Lung (tissue), 12 donors: Measurements from ENCODE around the gene NSD1. TPM values are rescaled to one million over a fixed set of nuclear protein-coding genes. Genes with fewer than 3 reads are reported as not detected.

ENCODE experiments used
- ATAC-seq: fragments of 200-7000 bp; cut with Tn5 transposase; one replicate; pipeline ENCODE4 v1.9.1; 2020; ENCODE audit warnings: moderate number of reproducible peaks; ENCODE audit not compliant: insufficient read depth, low FRiP score
- DNase-seq, 3 donors: peaks; one replicate each; pipeline ENCODE4 v3.0.0-alpha.2; 2013 to 2017
- H3K27ac ChIP-seq, 2 donors: one replicate each; pipeline ENCODE4 v1.5.1; 2013; ENCODE audit warnings: mild to moderate bottlenecking in 2 of 2, moderate library complexity in 2 of 2, control low read depth in 1 of 2, inconsistent platforms in 1 of 2, low read depth in 1 of 2, low read length in 1 of 2
- H3K27me3 ChIP-seq, 3 donors: one replicate each; pipeline ENCODE4 v1.5.1; 2013; ENCODE audit warnings: low read length in 2 of 3; ENCODE audit not compliant: control insufficient read depth in 3 of 3, insufficient read depth in 3 of 3
- H3K36me3 ChIP-seq, 4 donors: one replicate each; pipeline ENCODE4 v1.5.1; 2013; ENCODE audit warnings: low read length in 4 of 4, mild to moderate bottlenecking in 1 of 4, moderate library complexity in 1 of 4; ENCODE audit not compliant: control insufficient read depth in 4 of 4, insufficient read depth in 4 of 4
- H3K4me1 ChIP-seq, 5 donors: one replicate each; pipeline ENCODE4 v1.5.1; 2013; ENCODE audit warnings: low read length in 5 of 5, mild to moderate bottlenecking in 2 of 5, moderate library complexity in 1 of 5; ENCODE audit not compliant: control insufficient read depth in 5 of 5, insufficient read depth in 5 of 5
- H3K4me3 ChIP-seq: one replicate; pipeline ENCODE4 v1.5.1; 2013; ENCODE audit warnings: mild to moderate bottlenecking, control low read depth, moderate library complexity
- H3K9ac ChIP-seq, 2 donors: one replicate each; pipeline ENCODE4 v1.5.1; 2013; ENCODE audit warnings: low read length in 2 of 2, control low read depth in 1 of 2; ENCODE audit not compliant: insufficient read depth in 1 of 2
- H3K9me3 ChIP-seq, 4 donors: one replicate each; pipeline ENCODE4 v1.5.1; 2013; ENCODE audit warnings: low read length in 3 of 4, mild to moderate bottlenecking in 1 of 4, moderate library complexity in 1 of 4; ENCODE audit not compliant: control insufficient read depth in 4 of 4, insufficient read depth in 3 of 4
- CTCF ChIP-seq: IDR thresholded peaks from 2 replicates; pipeline ENCODE4 v1.5.1; 2012; ENCODE audit warnings: mild to moderate bottlenecking; ENCODE audit errors: control extremely low read depth, extremely low read depth
- WGBS, 2 donors: extraction: QIAGEN DNeasy Blood & Tissue Kit; methylation state at CpG; one replicate each; pipeline ENCODE4 v1.1.7; 2013; 5-methylcytosine and 5-hydroxymethylcytosine counted together
- polyA plus RNA-seq, 2 donors: library from polyadenylated mRNA; stranded (reverse); fragments of 200-250 nt; gene quantifications; one replicate each; pipeline ENCODE4 v1.2.1, GENCODE V29; 2013
- total RNA-seq, 2 donors: library from RNA; depleted of rRNA in 1 of 2; stranded (reverse); fragments of >200 nt in 1 of 2; gene quantifications; one replicate each; pipeline ENCODE4 v1.2.1, GENCODE V29; 2014 to 2021
- donor health status: control.
- donor health status: control.
- donor health status: Bipolar disorder and iron deficiency.
- donor health status: healthy.
- donor health status: DM: yes; HTN: yes; CAD: no.

The NSD1 gene
- total and polyA plus RNA-seq, 4 donors: 8.0 to 81.7 (median 43.2) TPM

GRCh38 chr5:177269232-177269895, 135.8 kb downstream of the NSD1 start:
- DNase-seq: no peak
- Histone ChIP-seq H3K9ac (no peak overlapping the region), H3K9me3 (no peaks in the 10 kb centered on the region), H3K27me3 (peaks cover 0 to 2% (median 0%) of the 10 kb centered on the region in 3 donors), H3K4me1 (no peaks in the 10 kb centered on the region), H3K4me3 (no peak overlapping the region), H3K36me3 (peaks cover 24 to 57% (median 28%) of the 10 kb centered on the region in 4 donors), H3K27ac (no peak overlapping the region)
- TF ChIP-seq CTCF: no peak
- no peak for ATAC-seq
- 97 to 98% methylated on average over 7 of the region's 7 CpGs for WGBS, 2 donors

- Histone ChIP-seq H3K27me3 (peaks cover 0 to 2% (median 0%) of the 10 kb centered on the region in 3 donors), H3K36me3 (peaks cover 24 to 57% (median 28%) of the 10 kb centered on the region in 4 donors), H3K27ac (no peak overlapping the region), H3K9ac (no peak overlapping the region), H3K4me1 (no peaks in the 10 kb centered on the region), H3K9me3 (no peaks in the 10 kb centered on the region), H3K4me3 (no peak overlapping the region)
- ATAC-seq (no peak), DNase-seq (no peak)
- TF ChIP-seq CTCF: no peak
- WGBS, 2 donors: 92 to 97% methylated on average over 3 of the region's 3 CpGs
These were observed 136.4 kb downstream of the NSD1 start for GRCh38 chr5:177269976-177270375.

GRCh38 chr5:177270653-177271052, 137.1 kb downstream of the NSD1 start:
- 92 to 95% methylated on average over 3 of the region's 3 CpGs for WGBS, 2 donors
- DNase-seq (no peak), ATAC-seq (no peak)
- no peaks in the 10 kb centered on the region for H3K9me3 ChIP-seq
- no peak for TF ChIP-seq CTCF
- H3K9ac ChIP-seq: no peak overlapping the region
- no peaks in the 10 kb centered on the region for H3K4me1 ChIP-seq
- H3K36me3 ChIP-seq: peaks cover 23 to 55% (median 26%) of the 10 kb centered on the region in 4 donors
- H3K27ac ChIP-seq: no peak overlapping the region
- H3K4me3 ChIP-seq: no peak overlapping the region
- H3K27me3 ChIP-seq: peaks cover 0 to 2% (median 0%) of the 10 kb centered on the region in 3 donors
